ENCODE measurements around the gene EFS.

Gene EFS

DNA sequence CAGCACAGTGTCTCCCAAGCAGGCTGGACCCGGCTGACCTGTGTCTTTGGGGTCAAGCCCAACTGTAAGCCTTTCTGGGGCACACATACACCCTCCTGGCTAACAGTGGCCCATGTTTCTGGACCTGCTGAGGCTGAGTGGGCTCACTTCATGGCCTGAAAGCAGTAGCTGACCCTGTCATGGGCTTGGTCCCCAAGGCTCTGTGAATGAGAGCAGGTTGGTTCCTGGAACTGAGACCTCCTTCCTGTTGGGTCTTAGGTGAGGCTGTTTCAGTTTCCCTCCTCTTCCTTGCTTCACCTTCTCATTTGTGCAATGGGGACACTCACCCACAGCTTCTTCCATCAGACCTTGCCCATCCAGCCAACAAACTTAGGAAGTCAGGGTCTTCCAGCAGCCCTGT, 6.9 kb upstream of the EFS start:
- FAIRE-seq (no peak), DNase-seq (ENCODE audit: insufficient read length, low spot score) (no peak)
- TF ChIP-seq CTCF (IDR thresholded peaks at IDR 0.05; ENCODE audit: insufficient read depth, missing control alignments) = no peak

GRCh38 chr14:23370221-23370620, 5.2 kb upstream of the EFS start:
- TF ChIP-seq CTCF (IDR thresholded peaks at IDR 0.05; ENCODE audit: insufficient read depth, missing control alignments) = no peak
- FAIRE-seq = no peak
- no peak for DNase-seq (ENCODE audit: insufficient read length, low spot score)

DNA sequence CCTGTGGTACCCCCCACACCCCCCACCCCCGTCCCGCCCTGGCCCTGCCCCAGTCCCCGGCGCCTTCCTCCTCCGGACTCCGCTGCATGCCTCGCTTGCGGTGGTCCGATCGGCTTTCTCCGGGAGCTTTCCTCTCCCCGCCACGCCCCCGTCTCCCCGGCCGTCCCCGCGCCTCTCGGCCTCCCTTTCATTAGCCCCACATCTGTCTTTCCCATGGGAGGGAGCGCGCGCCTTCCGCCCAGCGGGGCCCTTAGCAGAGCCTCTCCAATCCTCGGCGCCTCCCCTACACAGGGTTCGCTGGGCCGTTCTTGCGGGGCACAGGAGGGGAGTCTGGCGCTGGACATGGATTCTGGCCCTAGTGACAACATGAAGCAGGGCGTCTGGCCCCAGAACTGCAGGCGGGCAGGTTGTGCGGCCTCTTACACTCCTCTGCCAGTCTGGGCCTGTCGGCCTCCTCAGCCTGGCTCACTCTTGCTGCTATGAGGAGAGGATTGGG, 1.5 kb upstream of the EFS start:
- FAIRE-seq = no peak
- peak; percentile 93 for DNase-seq (ENCODE audit: insufficient read length, low spot score)
- no peak for TF ChIP-seq CTCF (IDR thresholded peaks at IDR 0.05; ENCODE audit: insufficient read depth, missing control alignments)

GRCh38 chr14:23365732-23366425, 907 bp upstream of the EFS start:
- TF ChIP-seq CTCF (IDR thresholded peaks at IDR 0.05; ENCODE audit: insufficient read depth, missing control alignments) = no peak
- peak; percentile 97 for DNase-seq (ENCODE audit: insufficient read length, low spot score)
- FAIRE-seq = no peak

GRCh38 chr14:23364164-23365035, 572 bp downstream of the EFS start:
- TF ChIP-seq CTCF (IDR thresholded peaks at IDR 0.05; ENCODE audit: insufficient read depth, missing control alignments) = no peak
- DNase-seq (ENCODE audit: insufficient read length, low spot score) = no peak
- no peak for FAIRE-seq

- no peak for DNase-seq (ENCODE audit: insufficient read length, low spot score)
- FAIRE-seq = no peak
Observed at GRCh38 chr14:23362200-23362599, 2.8 kb downstream of the EFS start.

More at GRCh38 chr14:23362200-23362599, 2.8 kb downstream of the EFS start:
- peak; percentile 25 for TF ChIP-seq CTCF (IDR thresholded peaks at IDR 0.05; ENCODE audit: insufficient read depth, missing control alignments)

Data from D721Med (cell line).